MM.1S (cell line): Measurements from ENCODE around the gene IFRD1.

ENCODE experiments used
- EZH2phosphoT487 ChIP-seq: fragments of 300-600 bp; sonication (generic); IDR thresholded peaks from 2 replicates; pipeline ENCODE4 v1.6.1; 2018; ENCODE audit warnings: antibody characterized with exemption, low read length
- TF ChIP-seq, protein P1 (sequence below): fragments of 300-600 bp; sonication (generic); IDR thresholded peaks from 2 replicates; pipeline ENCODE4 v1.5.1; 2016; ENCODE audit warnings: antibody characterized with exemption, low read length, mixed read lengths

DNA sequence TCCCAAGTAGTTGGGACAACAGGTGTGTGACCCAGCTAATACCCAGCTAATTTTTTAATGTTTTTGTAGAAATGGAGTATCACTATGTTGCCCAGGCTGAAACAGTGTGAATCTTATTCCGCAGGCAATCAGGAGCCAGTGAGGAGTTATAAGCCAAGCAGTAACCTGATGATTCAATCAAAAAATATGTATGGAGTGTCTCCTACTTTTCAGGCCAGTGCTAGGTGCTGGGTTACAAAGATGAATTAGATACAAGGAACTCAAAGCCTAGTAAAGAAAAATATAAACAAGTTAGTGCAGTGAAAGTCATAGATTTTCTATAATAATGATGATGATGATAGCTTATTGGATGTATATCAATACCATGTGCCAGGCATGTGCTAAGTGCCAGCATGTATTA lies 13.2 kb upstream of the IFRD1 start:
- TF ChIP-seq, protein P1, sequence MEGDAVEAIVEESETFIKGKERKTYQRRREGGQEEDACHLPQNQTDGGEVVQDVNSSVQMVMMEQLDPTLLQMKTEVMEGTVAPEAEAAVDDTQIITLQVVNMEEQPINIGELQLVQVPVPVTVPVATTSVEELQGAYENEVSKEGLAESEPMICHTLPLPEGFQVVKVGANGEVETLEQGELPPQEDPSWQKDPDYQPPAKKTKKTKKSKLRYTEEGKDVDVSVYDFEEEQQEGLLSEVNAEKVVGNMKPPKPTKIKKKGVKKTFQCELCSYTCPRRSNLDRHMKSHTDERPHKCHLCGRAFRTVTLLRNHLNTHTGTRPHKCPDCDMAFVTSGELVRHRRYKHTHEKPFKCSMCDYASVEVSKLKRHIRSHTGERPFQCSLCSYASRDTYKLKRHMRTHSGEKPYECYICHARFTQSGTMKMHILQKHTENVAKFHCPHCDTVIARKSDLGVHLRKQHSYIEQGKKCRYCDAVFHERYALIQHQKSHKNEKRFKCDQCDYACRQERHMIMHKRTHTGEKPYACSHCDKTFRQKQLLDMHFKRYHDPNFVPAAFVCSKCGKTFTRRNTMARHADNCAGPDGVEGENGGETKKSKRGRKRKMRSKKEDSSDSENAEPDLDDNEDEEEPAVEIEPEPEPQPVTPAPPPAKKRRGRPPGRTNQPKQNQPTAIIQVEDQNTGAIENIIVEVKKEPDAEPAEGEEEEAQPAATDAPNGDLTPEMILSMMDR: no peak
- no peak for TF ChIP-seq EZH2phosphoT487
